Endothelial cell of umbilical vein (primary cell): ENCODE measurements around the gene PLA2G2D. TPM values are rescaled to one million over a fixed set of nuclear protein-coding genes. Genes with fewer than 3 reads are reported as not detected.

Source experiments
- BruUV-seq: library from RNA; stranded (reverse); fragments of 400-500 nt; replicated peaks from 2 replicates; lab custom pipeline; 2021; lab: Mats Ljungman, UMichigan
- CTCF ChIA-PET: fragments of 300-600, 350-600 bp; sonication (Branson Sonifier 250); formaldehyde crosslinking; loops from one replicate; lab custom pipeline; 2021; ENCODE audit warnings: antibody characterized with exemption, inconsistent platforms; lab: Charles Lee
- POLR2A ChIA-PET: fragments of 300-600, 350-600 bp; sonication (Branson Sonifier 250); formaldehyde crosslinking; loops from one replicate; lab custom pipeline; 2021; ENCODE audit warnings: antibody characterized with exemption, inconsistent platforms; lab: Charles Lee
- DNase-seq: peaks from one replicate; pipeline ENCODE4 v3.0.0-alpha.2; 2011; ENCODE audit warnings: low read depth, low spot score
- FAIRE-seq: peaks from 2 replicates; lab custom pipeline; 2011; peaks lifted over from hg19 to GRCh38; lab: Jason Lieb, UNC
- H2AFZ ChIP-seq: 2 replicates; pipeline ENCODE4 v1.6.0; 2012; ENCODE audit warnings: low read depth, low read length, control low read depth, inconsistent platforms
- H3K27ac ChIP-seq: 2 replicates; pipeline ENCODE4 v1.5.1; 2011; ENCODE audit warnings: low read depth, mild to moderate bottlenecking, control low read depth, low read length, moderate library complexity; ENCODE audit not compliant: insufficient read depth
- H3K27me3 ChIP-seq, 2 experiments: 2 replicates each; pipeline versions ENCODE4 v1.6.0 to v1.6.1; 2011; ENCODE audit warnings: low read length in 2 of 2, mixed read lengths in 1 of 2; ENCODE audit not compliant: control insufficient read depth in 2 of 2, insufficient read depth in 2 of 2
- H3K36me3 ChIP-seq, 2 experiments: 2 replicates in 1 of 2; 3 replicates in 1 of 2; pipeline ENCODE4 v1.5.1; 2011; ENCODE audit warnings: low read length in 2 of 2, mild to moderate bottlenecking in 1 of 2, moderate library complexity in 1 of 2; ENCODE audit not compliant: control insufficient read depth in 2 of 2, insufficient read depth in 2 of 2; ENCODE audit errors: extremely low read depth in 1 of 2
- H3K4me1 ChIP-seq: 3 replicates; pipeline ENCODE4 v1.5.1; 2011; ENCODE audit warnings: mild to moderate bottlenecking, low read length; ENCODE audit not compliant: control insufficient read depth, insufficient read depth; ENCODE audit errors: extremely low read depth
- H3K4me2 ChIP-seq: 2 replicates; pipeline ENCODE4 v1.6.1; 2011; ENCODE audit warnings: low read length, control low read depth, mixed read lengths; ENCODE audit not compliant: insufficient read depth
- H3K4me3 ChIP-seq, 3 experiments: fragments of 200-600 bp in 1 of 3; sonication (generic), shearing (Covaris generic) in 1 of 3; replicated peaks in 1 of 3; 2 replicates each; pipeline ENCODE4 v1.5.1; 2011 to 2016; ENCODE audit warnings: control low read depth in 3 of 3, low read length in 3 of 3, mild to moderate bottlenecking in 2 of 3, inconsistent platforms in 1 of 3, low read depth in 1 of 3, moderate library complexity in 1 of 3; ENCODE audit not compliant: insufficient read depth in 1 of 3
- H3K79me2 ChIP-seq: 2 replicates; pipeline ENCODE4 v1.6.0; 2012; ENCODE audit warnings: low read length, inconsistent platforms; ENCODE audit not compliant: control insufficient read depth, insufficient read depth
- H3K9ac ChIP-seq: replicated peaks from 2 replicates; pipeline ENCODE3; 2011; ENCODE audit warnings: low read length, control low read depth; ENCODE audit not compliant: insufficient read depth; ENCODE audit errors: extremely low read depth
- H3K9me1 ChIP-seq: replicated peaks from 3 replicates; pipeline ENCODE4 v1.6.0; 2011; ENCODE audit warnings: mild to moderate bottlenecking, low read length; ENCODE audit not compliant: control insufficient read depth, insufficient read depth; ENCODE audit errors: extremely low read depth
- H3K9me3 ChIP-seq: replicated peaks from 2 replicates; pipeline ENCODE4 v1.5.1; 2012; ENCODE audit warnings: low read length, inconsistent platforms; ENCODE audit not compliant: control insufficient read depth, insufficient read depth
- H4K20me1 ChIP-seq: replicated peaks from 2 replicates; pipeline ENCODE3; 2011; ENCODE audit warnings: mild to moderate bottlenecking, low read length; ENCODE audit not compliant: control insufficient read depth, insufficient read depth; ENCODE audit errors: extremely low read depth
- CTCF ChIP-seq, 2 donors: IDR thresholded peaks; 1 replicate in 1 of 2; 2 replicates in 1 of 2; pipeline ENCODE4 v1.5.1; 2011; ENCODE audit warnings: low read length in 2 of 2, mild to moderate bottlenecking in 2 of 2, moderate library complexity in 2 of 2, control low read depth in 1 of 2, inconsistent platforms in 1 of 2, low read depth in 1 of 2; ENCODE audit not compliant: insufficient read depth in 1 of 2; ENCODE audit errors: extremely low read depth in 1 of 2
- EZH2 ChIP-seq: IDR thresholded peaks from 2 replicates; pipeline ENCODE4 v1.6.1; 2012; ENCODE audit warnings: borderline replicate concordance, low read depth, mild to moderate bottlenecking, moderate library complexity, low read length, inconsistent platforms; ENCODE audit not compliant: severe bottlenecking
- FOS ChIP-seq: IDR thresholded peaks from 2 replicates; pipeline ENCODE4 v1.6.1; 2011; ENCODE audit warnings: mild to moderate bottlenecking, low read length, moderate library complexity, borderline replicate concordance; ENCODE audit not compliant: insufficient read depth
- GATA2 ChIP-seq: IDR thresholded peaks from 2 replicates; pipeline ENCODE4 v1.7.0; 2011; ENCODE audit warnings: low read depth, mild to moderate bottlenecking, moderate library complexity, mixed read lengths, low read length; ENCODE audit not compliant: insufficient read length, insufficient read depth
- JUN ChIP-seq: IDR thresholded peaks from 2 replicates; pipeline ENCODE4 v1.6.1; 2011; ENCODE audit warnings: borderline replicate concordance, low read depth; ENCODE audit not compliant: insufficient read length, insufficient read depth
- MAX ChIP-seq: IDR thresholded peaks from 2 replicates; pipeline ENCODE4 v1.6.1; 2011; ENCODE audit not compliant: insufficient read depth, insufficient read length
- MYC ChIP-seq: IDR thresholded peaks from one replicate; pipeline ENCODE4 v1.6.1; 2011; ENCODE audit warnings: mild to moderate bottlenecking, low read depth, low read length
- POLR2A ChIP-seq: IDR thresholded peaks from 2 replicates; pipeline ENCODE4 v1.6.1; 2012; ENCODE audit warnings: low read depth, mild to moderate bottlenecking, control low read depth, low read length
- POLR2AphosphoS5 ChIP-seq: IDR thresholded peaks from 2 replicates; pipeline ENCODE4 v1.6.1; 2012; ENCODE audit warnings: low read depth, mild to moderate bottlenecking, control low read depth, low read length, moderate library complexity; ENCODE audit not compliant: insufficient read depth
- dilution Hi-C: fragments of 300-500 bp; cut with MboI; formaldehyde crosslinking; loops from one replicate; pipeline ENCODE4 v1.15.0; 2019; ENCODE audit warnings: low sequenced_read_pairs; ENCODE audit not compliant: extremely low pct_ligation_motif_present
- intact Hi-C: fragments of 100-400 bp; cut with micrococcal nuclease; formaldehyde crosslinking; loops from one replicate; pipeline ENCODE4 v1.10.0; 2022
- polyA plus RNA-seq, 4 experiments: library from polyadenylated mRNA; depleted of rRNA in 3 of 4; stranded (reverse) in 3 of 4; unstranded in 1 of 4; fragments of >200 nt; gene quantifications; 2 replicates each; pipeline versions ENCODE4 v1.2.1 to v1.2.3, GENCODE V29; 2011 to 2012; ENCODE audit warnings: missing spikeins in 1 of 4
- total RNA-seq: library from RNA; stranded (reverse); gene quantifications from 2 replicates; pipeline ENCODE4 v1.2.3, GENCODE V29; 2021

Gene PLA2G2D
- total and polyA plus RNA-seq, 2 donors (not counting 3 experiments of a cell fraction or from before 2014, with no cell fraction given) = not detected

DNA sequence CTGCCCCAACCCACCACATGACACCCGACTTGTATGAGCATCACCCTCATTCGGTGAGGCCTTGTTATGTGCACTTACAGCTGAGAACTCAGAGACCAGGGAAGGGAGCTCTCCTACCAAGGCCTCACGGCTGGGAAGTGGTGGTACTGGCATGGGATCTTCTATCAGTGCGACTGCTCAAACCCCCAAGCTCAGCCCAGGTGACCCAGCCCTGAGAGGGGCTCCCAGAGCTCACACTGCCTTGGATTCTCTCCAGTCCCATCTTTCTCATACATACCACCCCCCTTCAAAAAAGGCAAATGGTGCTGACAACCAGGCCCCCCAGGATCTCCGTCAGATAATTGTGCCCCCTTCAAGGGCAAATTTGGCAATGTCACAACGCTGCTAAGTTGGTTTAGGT, 19.0 kb upstream of the PLA2G2D start:
- Histone ChIP-seq H4K20me1 (no peaks in the 10 kb centered on the region), H3K9me3 (no peaks in the 10 kb centered on the region), H3K4me3 (no peak overlapping the region), H3K9ac (no peak overlapping the region), H2AFZ (no peak overlapping the region), H3K9me1 (no peaks in the 10 kb centered on the region), H3K4me2 (no peak overlapping the region), H3K27ac (no peak overlapping the region), H3K79me2 (no peaks in the 10 kb centered on the region), H3K27me3 (no peaks in the 10 kb centered on the region), H3K36me3 (no peaks in the 10 kb centered on the region), H3K4me1 (no peaks in the 10 kb centered on the region)
- POLR2A ChIA-PET = no interaction called here
- FAIRE-seq (no peak), DNase-seq (no peak)
- no TSS peak for BruUV-seq
- TF ChIP-seq CTCF (IDR thresholded peaks at IDR 0.05; ENCODE audit: extremely low read depth in 1 of 2, insufficient read depth in 1 of 2, low read depth in 1 of 2, low read length in 2 of 2) = no peak
- no peak for TF ChIP-seq MYC
- TF ChIP-seq JUN = no peak
- no peak for TF ChIP-seq FOS
- no peak for TF ChIP-seq EZH2
- no peak for TF ChIP-seq MAX
- TF ChIP-seq POLR2AphosphoS5 = no peak
- TF ChIP-seq POLR2A = no peak
- no peak for TF ChIP-seq GATA2
- intact Hi-C loops = no loop called here
- CTCF ChIA-PET = no interaction called here
- dilution Hi-C loops = no loop called here
